Activated CD8-positive, alpha-beta T cell treated with anti-CD3 and anti-CD28 coated beads, Interleukin-2, amount 10 ng/mL, durations not matched to agents 7 days and 5 days (primary cell): ENCODE measurements around the gene SLC6A3. TPM values are rescaled to one million over a fixed set of nuclear protein-coding genes. Genes with fewer than 3 reads are reported as not detected.

ENCODE experiments used
- ATAC-seq: fragments of 150-1000 bp; cut with Tn5 transposase; one replicate; pipeline ENCODE4 v1.10.0; 2021; ENCODE audit warnings: moderate library complexity
- CTCF ChIA-PET: fragments of 350-600 bp; sonication (Branson Sonifier 250); formaldehyde crosslinking; loops from one replicate; lab custom pipeline; 2021; ENCODE audit warnings: antibody characterized with exemption; lab: Charles Lee
- POLR2A ChIA-PET: fragments of 350-600 bp; sonication (Branson Sonifier 250); formaldehyde crosslinking; loops from one replicate; lab custom pipeline; 2021; ENCODE audit warnings: antibody characterized with exemption; lab: Charles Lee
- DNase-seq: peaks from one replicate; pipeline ENCODE4 v3.0.0-alpha.2; 2020
- H3K27ac Mint-ChIP-seq: one replicate; pipeline ENCODE4 v1.8.0; 2021; ENCODE audit warnings: mild to moderate bottlenecking, mixed read lengths
- H3K27me3 Mint-ChIP-seq: one replicate; pipeline ENCODE4 v1.8.0; 2021; ENCODE audit warnings: low read depth, mixed read lengths
- H3K36me3 Mint-ChIP-seq: one replicate; pipeline ENCODE4 v1.8.0; 2021; ENCODE audit warnings: low read depth, mixed read lengths
- H3K4me1 Mint-ChIP-seq: one replicate; pipeline ENCODE4 v1.8.0; 2021; ENCODE audit warnings: low read depth, mixed read lengths
- H3K4me3 Mint-ChIP-seq: one replicate; pipeline ENCODE4 v1.8.0; 2021; ENCODE audit warnings: mild to moderate bottlenecking, mixed read lengths
- H3K9me3 Mint-ChIP-seq: one replicate; pipeline ENCODE4 v1.8.0; 2022; ENCODE audit warnings: mixed read lengths; ENCODE audit not compliant: insufficient read depth
- total RNA-seq, 2 experiments: library from RNA; stranded (reverse); gene quantifications; one replicate each; pipeline ENCODE4 v1.2.3, GENCODE V29; 2021

The SLC6A3 gene
- total RNA-seq, 2 experiments from 2014 or later: not detected

GRCh38 chr5:1483856-1484729, 38.9 kb upstream of the SLC6A3 start:
- no peak overlapping the region for H3K4me3 Mint-ChIP-seq
- ATAC-seq (no peak), DNase-seq (no peak)
- ChIA-PET POLR2A (interaction anchor here (0.6 kb wide), 1 partner anchor 32 kb away, joined by 4 read pairs; no protein-coding TSS in a partner anchor), CTCF (no interaction called here)
- peaks cover 6% of the 10 kb centered on the region for H3K4me1 Mint-ChIP-seq
- no peaks in the 10 kb centered on the region for H3K27me3 Mint-ChIP-seq
- peaks cover 14% of the 10 kb centered on the region for H3K36me3 Mint-ChIP-seq
- no peak overlapping the region for H3K27ac Mint-ChIP-seq
- H3K9me3 Mint-ChIP-seq: no peaks in the 10 kb centered on the region

- POLR2A ChIA-PET: no interaction called here
- ATAC-seq (no peak), DNase-seq (no peak)
- Mint-ChIP-seq H3K9me3 (no peaks in the 10 kb centered on the region), H3K4me3 (no peak overlapping the region), H3K27ac (no peak overlapping the region), H3K27me3 (no peaks in the 10 kb centered on the region), H3K4me1 (no peaks in the 10 kb centered on the region), H3K36me3 (peaks cover 14% of the 10 kb centered on the region)
- CTCF ChIA-PET: no interaction called here
These were observed 37.8 kb upstream of the SLC6A3 start for GRCh38 chr5:1483064-1483463.

GRCh38 chr5:1481959-1482331, 36.7 kb upstream of the SLC6A3 start:
- Mint-ChIP-seq H3K4me3 (no peak overlapping the region), H3K27ac (no peak overlapping the region), H3K9me3 (no peaks in the 10 kb centered on the region), H3K4me1 (no peaks in the 10 kb centered on the region), H3K27me3 (no peaks in the 10 kb centered on the region), H3K36me3 (peaks cover 9% of the 10 kb centered on the region)
- ATAC-seq: no peak
- POLR2A ChIA-PET: no interaction called here
- CTCF ChIA-PET: interaction anchor here (0.9 to 1.4 kb wide), 2 partner anchors 10 to 162 kb away, joined by 4 read pairs; no protein-coding TSS in a partner anchor
- DNase-seq: no peak

GRCh38 chr5:1481266-1481958, 36.2 kb upstream of the SLC6A3 start:
- Mint-ChIP-seq H3K4me3 (no peak overlapping the region), H3K27ac (no peak overlapping the region), H3K27me3 (no peaks in the 10 kb centered on the region), H3K36me3 (peaks cover 9% of the 10 kb centered on the region), H3K4me1 (no peaks in the 10 kb centered on the region), H3K9me3 (no peaks in the 10 kb centered on the region)
- ChIA-PET CTCF (interaction anchor here (0.9 to 1.4 kb wide), 2 partner anchors 11 to 162 kb away, joined by 4 read pairs; no protein-coding TSS in a partner anchor), POLR2A (no interaction called here)
- DNase-seq (no peak), ATAC-seq (no peak)

- ChIA-PET POLR2A (no interaction called here), CTCF (interaction anchor here (1.1 to 2.7 kb wide), 5 partner anchors 9 to 164 kb away, joined by 3 to 16 read pairs (median 4); no protein-coding TSS in a partner anchor)
- Mint-ChIP-seq H3K36me3 (peaks cover 8% of the 10 kb centered on the region), H3K27me3 (no peaks in the 10 kb centered on the region), H3K27ac (no peak overlapping the region), H3K4me1 (no peaks in the 10 kb centered on the region), H3K4me3 (no peak overlapping the region), H3K9me3 (no peaks in the 10 kb centered on the region)
- DNase-seq (no peak), ATAC-seq (no peak)
These were observed 35.6 kb upstream of the SLC6A3 start for GRCh38 chr5:1480806-1481205.

GRCh38 chr5:1480217-1480616, 35.0 kb upstream of the SLC6A3 start:
- H3K36me3 Mint-ChIP-seq: peaks cover 8% of the 10 kb centered on the region
- POLR2A ChIA-PET: no interaction called here
- CTCF ChIA-PET: interaction anchor here (0.9 to 2.7 kb wide), 6 partner anchors 9 to 307 kb away, joined by 3 to 16 read pairs (median 4); no protein-coding TSS in a partner anchor

GRCh38 chr5:1479581-1480188, 34.4 kb upstream of the SLC6A3 start:
- H3K27ac Mint-ChIP-seq: no peak overlapping the region
- H3K4me3 Mint-ChIP-seq: no peak overlapping the region
- H3K9me3 Mint-ChIP-seq: no peaks in the 10 kb centered on the region
- ChIA-PET CTCF (interaction anchor here (0.9 to 2.7 kb wide), 7 partner anchors 9 to 307 kb away, joined by 3 to 16 read pairs (median 4); no protein-coding TSS in a partner anchor), POLR2A (no interaction called here)
- H3K4me1 Mint-ChIP-seq: no peaks in the 10 kb centered on the region
- H3K27me3 Mint-ChIP-seq: no peaks in the 10 kb centered on the region
- DNase-seq: peak; percentile 43
- ATAC-seq: no peak
- H3K36me3 Mint-ChIP-seq: peaks cover 8% of the 10 kb centered on the region

More at GRCh38 chr5:1480217-1480616, 35.0 kb upstream of the SLC6A3 start:
- Mint-ChIP-seq H3K4me1 (no peaks in the 10 kb centered on the region), H3K9me3 (no peaks in the 10 kb centered on the region), H3K27me3 (no peaks in the 10 kb centered on the region), H3K4me3 (no peak overlapping the region), H3K27ac (no peak overlapping the region)
- DNase-seq (no peak), ATAC-seq (no peak)

GRCh38 chr5:1479066-1479465, 33.8 kb upstream of the SLC6A3 start:
- ATAC-seq: no peak
- Mint-ChIP-seq H3K9me3 (no peaks in the 10 kb centered on the region), H3K27me3 (no peaks in the 10 kb centered on the region), H3K36me3 (peaks cover 8% of the 10 kb centered on the region), H3K4me1 (no peaks in the 10 kb centered on the region), H3K27ac (no peak overlapping the region), H3K4me3 (no peak overlapping the region)
- DNase-seq: no peak
- ChIA-PET POLR2A (no interaction called here), CTCF (interaction anchor here (0.9 to 2.7 kb wide), 5 partner anchors 9 to 306 kb away, joined by 3 to 16 read pairs (median 4); no protein-coding TSS in a partner anchor)

GRCh38 chr5:1478271-1479035, 33.2 kb upstream of the SLC6A3 start:
- POLR2A ChIA-PET: no interaction called here
- ATAC-seq (no peak), DNase-seq (no peak)
- Mint-ChIP-seq H3K36me3 (peaks cover 8% of the 10 kb centered on the region), H3K4me3 (no peak overlapping the region), H3K9me3 (no peaks in the 10 kb centered on the region), H3K27me3 (no peaks in the 10 kb centered on the region), H3K4me1 (no peaks in the 10 kb centered on the region), H3K27ac (no peak overlapping the region)
- CTCF ChIA-PET: interaction anchor here (1.0 to 2.7 kb wide), 3 partner anchors 14 to 164 kb away, joined by 3 to 11 read pairs (median 3); no protein-coding TSS in a partner anchor

- no peaks in the 10 kb centered on the region for H3K9me3 Mint-ChIP-seq
- H3K36me3 Mint-ChIP-seq: peaks cover 11% of the 10 kb centered on the region
- POLR2A ChIA-PET: no interaction called here
- no peaks in the 10 kb centered on the region for H3K4me1 Mint-ChIP-seq
- no peak overlapping the region for H3K4me3 Mint-ChIP-seq
- CTCF ChIA-PET: interaction anchor here (1.0 kb wide), 1 partner anchor 97 kb away, joined by 3 read pairs; no protein-coding TSS in a partner anchor
- H3K27ac Mint-ChIP-seq: no peak overlapping the region
- no peaks in the 10 kb centered on the region for H3K27me3 Mint-ChIP-seq
- DNase-seq (no peak), ATAC-seq (no peak)
These were observed 32.1 kb upstream of the SLC6A3 start for GRCh38 chr5:1477341-1477740.

- H3K36me3 Mint-ChIP-seq: peaks cover 12% of the 10 kb centered on the region
- no peak for DNase-seq
- ATAC-seq: no peak
- H3K4me1 Mint-ChIP-seq: no peaks in the 10 kb centered on the region
- POLR2A ChIA-PET: no interaction called here
- no peak overlapping the region for H3K27ac Mint-ChIP-seq
- CTCF ChIA-PET: no interaction called here
- no peaks in the 10 kb centered on the region for H3K27me3 Mint-ChIP-seq
- H3K9me3 Mint-ChIP-seq: no peaks in the 10 kb centered on the region
- no peak overlapping the region for H3K4me3 Mint-ChIP-seq
These were observed 31.7 kb upstream of the SLC6A3 start for GRCh38 chr5:1476967-1477310.
